Subcutaneous adipose tissue (tissue), 4 donors: ENCODE data around the gene ERAL1. TPM values are rescaled to one million over a fixed set of nuclear protein-coding genes. Genes with fewer than 3 reads are reported as not detected.

ENCODE experiments used
- small RNA-seq: library from RNA; depleted of rRNA; stranded (forward); fragments of <200 nt; gene quantifications from one replicate; pipeline ENCODE3, GENCODE V24; 2016
- total RNA-seq, 4 donors: library from RNA; depleted of rRNA; stranded (reverse); fragments of >200 nt; gene quantifications; one replicate each; pipeline ENCODE4 v1.1.0, GENCODE V29; 2016
- TF ChIP-seq, protein P1 (sequence below): fragments of 450-650 bp; IDR thresholded peaks from one replicate; pipeline ENCODE4 v1.5.1; 2016; ENCODE audit warnings: low read depth, mild to moderate bottlenecking, control low read depth, antibody characterized with exemption, moderate library complexity

ERAL1 gene
- total RNA-seq, 4 donors from 2014 or later = 22.7 to 34.2 (median 25.0) TPM

DNA sequence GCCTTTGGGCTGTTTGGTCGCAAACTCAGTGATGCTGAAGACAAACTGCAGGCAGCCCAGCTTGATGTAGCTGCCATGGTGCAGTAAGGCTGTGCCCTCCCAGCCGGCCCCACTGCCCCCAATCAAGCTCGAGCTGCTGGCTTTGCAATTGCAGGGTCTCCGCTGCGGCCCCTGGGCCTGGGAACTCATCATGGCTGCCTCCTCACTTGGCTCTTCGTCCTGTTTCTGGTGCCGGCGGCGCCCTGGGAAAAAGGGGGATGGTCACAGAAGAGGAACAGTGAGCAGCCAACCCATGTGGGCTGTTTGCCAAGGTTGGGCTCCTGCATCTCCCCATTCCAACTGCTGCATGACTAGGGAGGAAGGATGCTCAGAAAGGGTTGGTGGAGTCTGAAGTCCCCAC, 51.5 kb downstream of the ERAL1 start:
- TF ChIP-seq, protein P1, sequence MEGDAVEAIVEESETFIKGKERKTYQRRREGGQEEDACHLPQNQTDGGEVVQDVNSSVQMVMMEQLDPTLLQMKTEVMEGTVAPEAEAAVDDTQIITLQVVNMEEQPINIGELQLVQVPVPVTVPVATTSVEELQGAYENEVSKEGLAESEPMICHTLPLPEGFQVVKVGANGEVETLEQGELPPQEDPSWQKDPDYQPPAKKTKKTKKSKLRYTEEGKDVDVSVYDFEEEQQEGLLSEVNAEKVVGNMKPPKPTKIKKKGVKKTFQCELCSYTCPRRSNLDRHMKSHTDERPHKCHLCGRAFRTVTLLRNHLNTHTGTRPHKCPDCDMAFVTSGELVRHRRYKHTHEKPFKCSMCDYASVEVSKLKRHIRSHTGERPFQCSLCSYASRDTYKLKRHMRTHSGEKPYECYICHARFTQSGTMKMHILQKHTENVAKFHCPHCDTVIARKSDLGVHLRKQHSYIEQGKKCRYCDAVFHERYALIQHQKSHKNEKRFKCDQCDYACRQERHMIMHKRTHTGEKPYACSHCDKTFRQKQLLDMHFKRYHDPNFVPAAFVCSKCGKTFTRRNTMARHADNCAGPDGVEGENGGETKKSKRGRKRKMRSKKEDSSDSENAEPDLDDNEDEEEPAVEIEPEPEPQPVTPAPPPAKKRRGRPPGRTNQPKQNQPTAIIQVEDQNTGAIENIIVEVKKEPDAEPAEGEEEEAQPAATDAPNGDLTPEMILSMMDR = no peak

DNA sequence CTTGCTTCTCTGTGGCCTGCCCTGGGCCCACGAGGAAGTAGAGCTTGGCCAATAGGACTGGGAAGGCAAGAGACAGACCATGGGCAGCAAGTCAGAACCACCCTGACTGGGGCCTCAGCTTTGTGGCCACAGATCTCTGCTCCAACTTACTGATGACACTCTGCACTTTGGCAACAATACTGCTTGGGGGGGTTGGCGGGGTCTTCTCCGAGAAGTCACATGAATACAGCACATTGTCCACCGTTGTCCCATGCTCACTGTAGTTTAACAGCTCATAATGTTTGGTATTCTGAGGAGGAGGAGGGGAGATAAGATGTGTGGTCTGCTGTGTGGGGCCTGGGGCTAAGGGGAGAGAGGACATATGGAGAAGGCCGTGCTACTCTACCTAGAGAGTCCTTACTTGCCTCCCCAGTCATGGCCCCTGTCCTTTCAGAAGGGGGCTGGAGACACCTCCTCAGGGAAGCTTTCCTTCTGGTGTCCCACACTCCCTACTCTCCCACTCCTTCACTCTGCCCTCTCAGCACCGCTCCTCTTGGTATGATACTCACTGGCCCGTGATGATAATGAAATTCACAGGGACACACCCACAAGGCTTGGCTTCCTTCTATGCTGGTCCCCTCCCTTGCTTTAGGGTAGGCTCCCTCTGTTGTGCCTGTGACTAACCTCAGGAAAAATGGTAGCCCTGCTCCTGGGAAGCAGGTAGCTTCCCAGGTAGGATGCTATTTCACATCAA, 52.1 kb downstream of the ERAL1 start:
- TF ChIP-seq, protein P1 = no peak

DNA sequence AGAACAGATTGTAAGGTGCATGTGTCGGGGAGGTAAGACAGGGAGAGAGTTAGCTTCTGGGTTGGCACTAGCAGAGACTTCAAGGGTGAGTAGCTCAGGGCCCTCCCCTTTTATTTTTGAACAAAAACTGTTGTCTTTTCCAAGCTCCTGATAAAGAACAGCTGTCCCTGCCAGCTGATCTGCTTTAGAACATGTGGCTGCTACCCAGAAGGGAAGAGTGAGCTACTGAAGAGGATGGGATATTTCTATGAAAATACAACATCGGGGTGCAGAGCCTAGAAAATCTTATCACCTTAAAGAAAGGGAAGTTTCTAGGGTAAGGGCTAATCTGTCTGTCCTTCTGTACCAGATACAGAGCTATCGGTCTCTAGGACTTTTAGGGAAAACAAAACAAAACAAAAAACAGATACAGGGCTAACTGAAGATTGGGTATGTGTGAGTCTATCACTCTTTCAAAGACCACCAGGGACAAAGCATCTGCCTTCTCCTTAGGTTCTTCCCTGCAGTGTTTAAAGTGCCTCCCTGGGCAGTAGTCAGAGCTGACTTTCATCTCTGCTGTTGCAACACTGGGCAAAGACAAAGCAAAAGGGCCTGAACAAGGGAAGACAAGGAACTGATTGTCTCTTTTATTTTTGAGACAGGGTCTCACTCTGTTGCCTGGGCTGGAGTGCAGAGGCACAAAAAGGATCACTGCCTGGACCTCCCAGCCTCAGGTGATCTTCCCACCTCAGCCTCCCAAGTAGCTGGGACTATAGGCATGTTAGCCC, 53.1 kb downstream of the ERAL1 start:
- TF ChIP-seq, protein P1 = no peak

DNA sequence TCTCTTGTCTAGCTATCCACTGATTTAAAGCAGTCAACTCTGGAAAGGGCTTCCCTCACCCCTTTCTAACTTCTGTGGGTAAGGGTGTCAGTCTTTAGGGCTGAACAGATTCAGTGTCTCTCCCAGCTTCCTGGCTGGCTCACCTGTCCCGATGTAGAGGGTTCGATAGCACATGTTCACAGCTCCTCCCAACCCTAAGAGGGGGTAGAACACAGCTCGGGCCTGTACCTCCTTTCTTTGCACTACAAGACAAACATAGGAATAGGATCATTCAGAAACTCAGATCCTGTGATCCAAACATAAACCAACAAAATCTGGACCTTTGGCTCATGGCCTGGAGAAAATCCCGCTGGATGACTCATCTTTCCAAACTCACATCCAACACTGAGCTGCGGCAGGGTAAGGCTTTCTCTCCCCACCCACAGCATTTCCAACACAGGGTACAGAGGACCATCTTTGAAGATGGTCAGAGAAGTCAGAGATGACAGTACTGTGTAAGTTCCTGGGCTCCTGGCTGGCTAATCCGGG, 53.9 kb downstream of the ERAL1 start:
- TF ChIP-seq, protein P1 = no peak

DNA sequence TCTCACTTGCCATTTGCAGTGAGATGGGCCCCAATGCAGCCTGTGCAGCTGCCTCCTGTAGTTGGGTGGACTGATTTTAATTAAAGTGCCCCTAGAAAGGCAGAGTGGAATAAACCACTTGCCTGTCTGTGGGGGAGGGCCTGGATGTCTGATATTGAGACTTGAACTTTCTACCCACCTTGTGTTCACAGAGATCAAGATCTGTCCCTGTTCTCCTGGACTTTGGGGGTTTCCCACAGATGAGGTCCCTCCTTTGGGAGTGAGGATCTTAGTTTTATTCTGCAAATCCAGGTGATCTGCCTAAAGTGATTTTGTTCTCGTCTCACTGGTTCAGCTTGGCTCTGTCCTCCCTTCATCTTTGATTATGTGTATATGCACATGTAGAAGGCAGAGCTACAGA, 55.7 kb downstream of the ERAL1 start:
- TF ChIP-seq, protein P1 = no peak

Small RNAs within 50 kb of the gene (small RNA-seq; reads per million reads assigned to genes)
- gene RF00019 = 0.49 reads per million

Other genes starting within 250 kb of the ERAL1 start
- 10 to 100 TPM in 2 of 4 donors, 1 to 10 TPM in 2; 6.4 to 12.3 (median 9.7) TPM for gene RSKR, start 240.8 kb upstream of the ERAL1 start, total RNA-seq
- gene BLTP2, start 209.9 kb upstream of the ERAL1 start, total RNA-seq = 100 to 1,000 TPM in 2 of 4 donors, 10 to 100 TPM in 2; 90.7 to 148 (median 116) TPM
- 10 to 100 TPM; 37.4 to 43.7 (median 39.1) TPM for gene SDF2, start 193.1 kb upstream of the ERAL1 start, total RNA-seq
- gene SUPT6H, start 192.8 kb upstream of the ERAL1 start, total RNA-seq = 10 to 100 TPM; 52.2 to 69.5 (median 61.4) TPM
- gene PROCA1, start 143.1 kb upstream of the ERAL1 start, total RNA-seq = 1 to 10 TPM in 3 of 4 donors, not detected in 1; 2.0 to 8.5 (median 2.4) TPM
- gene RAB34, start 137.1 kb upstream of the ERAL1 start, total RNA-seq = 100 to 1,000 TPM in 1 of 4 donors, 10 to 100 TPM in 3; 43.0 to 133 (median 98.7) TPM
- gene RPL23A, start 135.0 kb upstream of the ERAL1 start, total RNA-seq = 100 to 1,000 TPM; 468 to 848 (median 543) TPM
- 1 to 10 TPM in 3 of 4 donors, not detected in 1; 1.5 to 2.5 (median 1.6) TPM for gene TLCD1, start 128.8 kb upstream of the ERAL1 start, total RNA-seq
- gene NEK8, start 126.2 kb upstream of the ERAL1 start, total RNA-seq = 1 to 10 TPM; 2.2 to 4.5 (median 2.9) TPM
- gene TRAF4, start 111.0 kb upstream of the ERAL1 start, total RNA-seq = 1 to 10 TPM; 2.5 to 8.3 (median 5.2) TPM
- 10 to 100 TPM in 2 of 4 donors, 1 to 10 TPM in 2; 6.6 to 30.0 (median 12.1) TPM for gene FAM222B, start 12.2 kb upstream of the ERAL1 start, total RNA-seq
- gene FLOT2, start 42.7 kb downstream of the ERAL1 start, total RNA-seq = 10 to 100 TPM; 48.1 to 76.1 (median 58.6) TPM
- gene DHRS13, start 48.1 kb downstream of the ERAL1 start, total RNA-seq = 1 to 10 TPM; 2.1 to 3.6 (median 2.7) TPM
- 10 to 100 TPM; 22.0 to 38.1 (median 25.2) TPM for gene PHF12, start 96.5 kb downstream of the ERAL1 start, total RNA-seq
- gene SEZ6, start 151.0 kb downstream of the ERAL1 start, total RNA-seq = not detected
- 1 to 10 TPM in 3 of 4 donors, under 1 TPM in 1; 0.98 to 4.3 (median 1.5) TPM for gene PIPOX, start 188.1 kb downstream of the ERAL1 start, total RNA-seq